ENCODE data around the gene DAAM2.

Gene DAAM2

DNA sequence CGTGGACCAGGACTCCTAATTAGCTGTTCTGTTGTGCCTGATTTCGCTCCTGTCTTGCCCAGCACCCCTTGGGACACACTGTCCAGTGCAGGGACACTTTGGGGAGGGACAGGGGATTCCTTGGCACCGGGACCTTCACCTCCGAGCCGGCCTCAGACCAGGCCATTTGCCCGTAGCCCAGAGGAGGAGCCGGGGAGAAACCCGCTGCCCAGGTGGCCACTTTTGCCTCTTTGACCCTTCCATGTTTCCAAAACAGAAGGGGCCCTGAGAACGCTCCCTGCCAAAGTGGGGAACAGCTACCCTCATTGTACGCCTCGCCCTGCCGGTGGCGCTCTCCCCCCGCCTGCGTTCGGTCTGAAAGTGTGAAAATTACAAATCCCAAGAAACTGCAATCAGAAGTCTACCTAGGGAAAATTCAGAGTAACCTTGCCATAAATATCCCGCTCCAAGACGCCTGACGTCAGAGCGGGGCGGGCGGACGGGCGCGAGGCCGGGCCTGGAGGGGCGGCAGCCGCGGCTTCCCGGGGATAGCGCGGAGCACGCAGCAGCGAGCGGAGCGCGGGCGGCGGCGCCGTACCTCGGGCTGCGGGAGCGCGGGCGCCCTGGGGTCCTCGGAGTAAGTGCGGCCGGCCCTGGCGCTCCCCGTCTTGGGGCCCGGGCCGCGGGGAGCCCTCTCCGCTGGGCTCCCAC, at the start of gene DAAM2:
TSS of gene DAAM2 (plus strand) at position 527 of the 690 bp plus-strand sequence. CDS start 63,927 bp downstream, outside the sequence.
- peak; percentile 73 for DNase-seq

DNA sequence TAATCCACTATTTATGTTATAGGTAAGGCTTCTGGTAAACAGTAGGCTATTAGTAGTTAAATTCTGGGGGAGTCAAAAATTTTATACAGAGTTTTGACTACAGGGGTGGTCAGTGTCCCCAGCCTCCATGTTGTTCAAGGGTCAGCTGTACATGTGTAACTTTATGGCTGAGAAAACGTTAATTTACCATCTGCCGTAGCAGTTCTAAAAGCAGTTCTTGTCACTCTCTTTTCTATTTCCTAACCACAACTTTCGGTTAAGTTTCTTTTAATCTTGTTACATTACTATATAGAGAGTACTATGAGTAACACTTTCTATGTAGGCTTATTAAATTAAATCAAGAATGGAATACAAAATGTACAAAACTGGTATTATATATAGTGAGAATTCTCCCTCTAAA, 45.4 kb upstream of the DAAM2 start:
- DNase-seq = no peak

DNA sequence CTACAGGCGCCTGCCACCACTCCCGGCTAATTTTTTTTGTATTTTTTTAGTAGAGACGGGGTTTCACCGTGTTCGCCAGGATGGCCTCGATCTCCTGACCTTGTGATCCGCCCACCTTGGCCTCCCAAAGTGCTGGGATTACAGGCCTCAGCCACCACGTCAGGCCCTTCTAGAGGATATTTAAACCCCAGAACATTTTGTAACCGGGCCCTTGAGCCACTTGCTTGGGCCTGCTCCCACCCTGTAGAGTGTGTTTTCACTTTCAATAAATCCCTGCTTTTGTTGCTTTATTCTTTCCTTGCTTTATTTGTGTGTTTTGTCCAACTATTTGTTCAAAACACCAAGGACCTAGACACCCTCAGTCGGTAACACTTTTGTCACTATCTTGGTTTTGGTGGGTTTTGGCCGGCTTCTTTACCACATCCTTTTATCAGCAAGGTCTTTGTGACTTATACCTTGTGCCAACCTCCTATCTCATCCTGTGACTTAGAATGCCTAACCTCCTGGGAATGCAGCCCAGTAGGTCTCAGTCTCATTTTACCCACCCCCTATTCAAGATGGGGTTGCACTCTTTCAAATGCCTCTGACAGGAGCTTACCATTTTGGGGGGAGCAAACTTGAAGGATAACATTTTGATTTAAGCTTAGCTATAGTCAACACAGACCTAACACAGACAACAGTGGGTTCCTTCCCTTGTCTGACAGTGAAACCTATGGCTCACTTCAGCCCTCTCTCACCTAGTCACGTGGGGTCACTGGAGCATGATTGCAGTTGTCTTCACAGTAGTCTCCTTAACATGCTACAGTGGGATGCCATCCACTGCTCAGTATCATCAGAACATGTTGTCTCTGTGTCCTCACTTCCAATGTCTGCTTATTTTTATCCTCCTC, 39.1 kb upstream of the DAAM2 start:
- DNase-seq = no peak

DNA sequence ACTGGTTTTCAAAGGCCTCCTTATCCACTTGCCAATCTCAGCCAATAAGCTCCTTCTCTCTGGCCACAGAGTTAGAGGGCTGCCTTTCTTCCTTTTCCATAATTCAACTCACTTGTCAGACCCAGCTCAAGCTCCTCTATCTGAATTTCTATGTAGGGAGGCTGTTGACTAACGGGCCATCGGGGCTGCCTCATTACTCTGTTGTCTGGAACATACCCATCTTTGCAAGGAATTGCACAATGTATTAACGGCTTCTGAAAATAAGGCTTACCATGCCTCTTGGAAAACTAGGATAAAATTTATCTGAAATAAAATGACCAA, 38.5 kb upstream of the DAAM2 start:
- no peak for DNase-seq

DNA sequence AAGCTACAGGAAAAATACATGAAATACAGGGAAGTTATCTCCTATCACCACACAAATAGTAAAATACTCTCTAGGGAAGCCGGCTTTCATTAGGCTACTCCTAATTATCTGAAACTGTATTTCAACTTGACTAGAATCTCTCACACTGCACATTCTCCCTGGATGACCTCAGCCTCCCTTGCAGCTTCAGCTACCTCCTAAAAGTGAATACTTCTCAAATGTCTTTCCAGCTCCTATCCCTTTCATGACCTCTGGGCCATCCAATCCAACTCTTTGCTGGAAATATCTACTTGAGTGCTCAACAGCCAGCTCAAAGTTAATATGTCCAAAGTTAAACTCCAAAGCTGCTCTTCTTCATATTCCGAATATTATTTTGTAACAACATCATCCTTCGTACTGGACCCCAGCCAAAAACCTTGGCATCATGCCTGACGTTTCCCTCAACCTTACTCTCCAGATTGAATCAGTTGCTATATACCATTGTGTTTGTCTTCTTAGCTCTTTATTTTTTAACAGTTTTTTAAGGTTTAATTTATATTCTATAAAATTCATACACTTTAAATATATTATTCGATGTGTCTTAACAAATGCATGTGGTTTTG, 37.6 kb upstream of the DAAM2 start:
- no peak for DNase-seq

DNA sequence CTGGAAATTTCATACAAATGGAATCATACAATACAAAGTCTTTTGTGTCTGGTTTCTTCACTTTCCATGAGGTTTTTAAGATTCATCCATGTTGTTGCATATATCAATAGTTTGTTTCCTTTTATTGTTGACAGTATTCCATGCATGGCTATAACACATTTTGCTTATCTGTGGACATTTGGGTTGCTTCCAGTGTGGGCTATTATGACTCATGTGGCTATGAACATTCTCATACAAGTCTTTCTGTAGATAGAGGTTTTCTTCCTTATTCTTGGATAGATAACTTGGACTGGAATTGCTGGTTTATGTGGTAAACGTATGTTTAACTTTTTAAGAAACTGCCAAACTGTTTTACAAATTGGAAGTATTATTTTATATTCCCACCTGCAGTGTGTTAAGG, 36.9 kb upstream of the DAAM2 start:
- no peak for DNase-seq

DNA sequence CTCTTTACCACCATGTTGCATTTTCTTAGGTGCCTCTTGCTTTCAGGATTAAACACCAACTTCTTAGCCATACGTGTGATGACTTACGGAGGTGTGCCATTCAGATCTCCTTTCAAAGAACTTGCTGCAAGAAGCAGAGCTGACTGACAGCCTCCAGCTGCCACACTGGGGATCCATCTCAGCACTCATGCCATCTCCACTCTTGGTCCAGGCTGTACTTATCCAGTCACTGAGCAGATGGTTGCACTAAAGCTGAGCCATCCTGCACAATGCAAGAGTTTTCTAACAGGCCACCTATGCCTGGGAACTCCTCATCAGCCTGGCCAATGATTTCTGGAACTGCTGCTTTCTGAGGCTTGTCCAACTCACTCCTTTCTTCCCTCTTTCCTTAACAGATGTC, 35.6 kb upstream of the DAAM2 start:
- DNase-seq = no peak

DNA sequence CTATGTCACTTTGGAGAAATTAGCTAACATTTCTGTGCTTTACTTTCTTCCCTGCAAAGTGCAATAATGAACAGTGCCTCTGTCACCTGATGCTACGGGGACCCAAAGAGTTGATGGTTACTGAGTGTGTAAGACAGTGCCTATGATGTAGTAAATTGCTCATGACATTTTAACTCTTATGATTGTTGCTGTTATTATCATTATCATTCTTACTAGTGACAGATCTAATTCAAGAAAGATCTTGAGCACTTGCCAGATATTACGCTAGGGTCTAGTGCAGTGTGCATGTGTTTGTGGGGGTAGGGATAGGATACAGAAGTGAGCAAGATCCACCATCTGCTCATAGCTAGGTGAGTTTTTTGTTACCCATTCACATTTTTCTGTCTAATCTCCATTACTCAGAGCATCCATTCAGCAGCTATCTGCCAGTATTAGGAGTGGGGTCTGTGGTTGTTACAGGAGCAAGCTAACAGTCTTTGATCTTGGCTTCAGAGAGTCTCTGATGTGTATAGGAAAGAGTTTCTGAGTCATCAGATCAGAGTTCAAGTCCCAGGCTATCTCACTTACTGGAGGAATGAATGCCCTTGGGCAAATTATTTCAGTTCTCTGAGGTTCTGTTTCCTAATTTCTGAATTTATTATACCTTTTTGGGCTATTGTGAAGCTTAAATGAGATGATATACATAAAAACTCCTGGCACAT, 33.1 kb upstream of the DAAM2 start:
- no peak for DNase-seq

DNA sequence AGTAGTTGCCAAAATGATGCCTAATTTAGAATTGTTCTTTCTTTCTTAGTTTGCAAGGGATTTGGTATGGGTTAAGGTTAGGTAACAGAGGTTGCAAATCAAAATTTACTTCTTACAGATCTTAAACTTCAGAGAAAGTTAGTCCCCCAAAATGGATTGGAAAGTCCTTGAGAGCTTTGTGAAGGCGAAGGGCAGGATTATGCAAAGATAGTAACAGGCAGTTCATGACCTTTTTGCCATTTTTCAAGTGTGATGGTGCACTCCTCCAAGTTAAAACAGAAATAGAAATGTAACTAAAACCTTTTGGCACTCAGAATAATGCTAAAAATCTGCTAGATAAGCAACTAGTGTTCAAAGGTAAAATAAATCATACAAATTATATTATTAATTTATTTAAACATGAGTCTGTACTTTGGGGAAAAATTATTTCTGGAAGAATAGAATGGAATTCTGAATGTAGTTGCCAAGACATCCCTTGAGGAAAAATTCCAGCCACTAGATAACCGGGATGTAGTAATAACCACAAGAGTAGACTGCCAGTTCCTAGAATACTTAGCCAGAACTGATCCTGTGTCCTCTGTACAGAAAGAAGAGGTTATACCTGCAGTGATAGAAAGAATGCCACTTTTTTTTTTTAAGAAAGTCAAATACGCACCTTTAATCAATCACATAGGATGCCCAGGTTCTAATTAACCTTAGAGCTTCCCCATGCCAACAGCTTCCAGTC, 31.8 kb upstream of the DAAM2 start:
- no peak for DNase-seq

DNA sequence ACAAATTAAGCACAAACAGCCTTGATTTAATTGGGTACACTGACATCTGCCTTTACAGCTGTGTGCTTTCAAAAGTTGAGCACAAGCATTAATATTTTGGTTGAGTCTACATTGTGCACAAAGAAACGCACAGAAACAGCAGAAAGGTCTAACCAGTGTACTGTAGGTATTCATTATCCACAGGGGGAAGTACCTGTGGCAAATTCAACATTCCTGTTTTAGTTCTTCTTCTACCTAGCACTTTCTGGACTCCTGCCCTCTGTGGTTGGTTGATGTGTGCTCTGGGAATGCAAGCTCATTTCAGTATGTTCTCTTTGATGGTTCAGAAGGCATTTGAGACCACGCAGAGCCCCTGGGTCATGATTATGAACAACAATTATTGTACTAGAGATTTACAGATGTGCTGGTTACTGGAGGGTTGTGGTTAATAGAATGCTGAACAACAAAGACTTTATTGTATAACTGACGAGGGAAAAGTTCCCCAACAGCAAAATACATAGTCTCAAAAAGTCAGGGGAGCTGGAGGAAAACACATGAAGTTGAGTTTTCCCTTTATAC, 26.6 kb upstream of the DAAM2 start:
- no peak for DNase-seq

DNA sequence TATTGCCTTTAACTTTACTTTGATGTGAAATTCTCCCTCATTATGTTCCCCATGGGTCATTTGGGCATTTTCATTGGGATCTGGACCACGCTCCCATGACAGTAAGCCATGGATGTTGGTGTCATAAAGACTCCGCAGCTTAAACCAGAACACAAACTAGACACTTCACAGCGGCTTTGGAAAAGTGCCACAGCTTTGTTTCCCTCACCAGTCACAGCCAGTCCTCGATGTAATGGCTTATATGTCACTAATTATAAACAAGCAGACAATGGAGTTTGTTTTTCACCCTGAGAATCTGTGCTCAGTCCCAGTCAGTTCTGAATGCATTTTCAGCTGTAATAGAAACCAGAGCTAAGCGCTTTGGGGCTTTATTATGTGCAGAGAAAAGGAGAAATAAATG, 23.2 kb upstream of the DAAM2 start:
- no peak for DNase-seq

DNA sequence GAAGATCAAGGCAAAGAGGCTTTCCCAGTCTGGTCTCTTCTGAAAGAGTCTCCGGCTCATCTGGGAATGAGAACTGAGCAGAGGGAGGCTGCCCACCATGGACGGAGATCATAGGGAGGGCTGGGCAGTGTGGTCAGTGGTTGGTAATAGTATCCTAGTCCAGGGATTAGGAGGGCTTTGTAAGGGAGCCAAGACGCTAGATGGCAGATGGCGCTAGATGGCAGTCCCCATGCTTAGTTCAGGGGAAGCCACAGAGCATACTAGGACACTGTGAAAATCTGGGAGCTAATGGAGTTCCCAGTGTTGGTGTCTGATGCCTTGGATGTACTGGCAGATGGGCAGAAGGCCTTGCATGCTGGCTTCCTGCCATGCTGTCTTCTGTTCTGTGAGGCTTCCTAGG, 21.7 kb upstream of the DAAM2 start:
- DNase-seq = no peak

DNA sequence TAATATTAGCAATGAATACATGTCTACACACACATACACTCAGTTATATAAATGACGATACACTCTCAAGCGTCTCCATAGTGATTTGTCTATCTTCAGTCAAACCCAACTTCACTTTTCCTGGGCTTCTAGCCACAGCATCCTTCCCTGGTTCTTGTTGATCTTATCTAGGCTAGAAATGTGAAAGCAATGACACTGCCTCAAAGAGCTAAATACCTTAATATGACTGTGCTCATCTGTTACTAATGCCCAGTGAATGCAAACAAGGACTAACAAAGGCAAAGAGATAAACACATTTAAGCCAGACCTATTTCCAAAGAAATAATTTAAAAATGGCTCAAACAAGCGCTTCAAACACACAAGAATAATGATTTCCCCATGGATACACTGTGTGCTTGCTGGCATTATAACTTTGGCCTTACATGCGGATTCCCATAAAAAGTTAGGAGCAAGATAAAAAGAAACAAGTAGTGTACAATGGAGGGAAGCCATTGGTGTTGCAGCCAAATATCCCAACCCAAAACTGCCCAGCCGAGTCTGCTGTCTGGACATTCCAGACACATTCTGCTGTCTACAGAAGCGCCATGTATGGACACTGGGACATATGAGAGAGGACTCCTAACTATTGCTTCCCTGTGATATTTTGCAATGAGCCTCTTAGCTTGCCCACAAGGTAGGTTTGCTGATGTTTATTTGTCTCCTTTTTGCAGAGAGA, 19.5 kb upstream of the DAAM2 start:
- no peak for DNase-seq

DNA sequence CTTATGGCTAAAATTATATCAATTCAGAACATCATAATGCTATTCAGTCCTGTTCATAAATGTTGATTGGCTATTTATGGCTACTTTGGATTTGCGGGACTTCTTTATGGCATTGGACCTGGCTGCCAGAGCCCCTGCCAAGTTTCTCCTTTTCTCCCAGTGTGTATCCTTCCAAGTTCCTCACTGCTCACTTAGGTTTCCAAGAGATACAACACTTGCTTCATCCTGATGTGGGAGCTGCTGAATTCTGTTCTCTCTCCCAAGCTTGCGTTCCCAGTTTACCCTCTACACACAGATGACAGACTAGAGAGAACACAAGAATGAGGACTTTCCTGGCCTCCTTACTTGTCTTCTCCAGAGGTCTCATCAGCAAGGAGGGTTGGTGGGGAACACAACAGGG, 18.4 kb upstream of the DAAM2 start:
- no peak for DNase-seq

DNA sequence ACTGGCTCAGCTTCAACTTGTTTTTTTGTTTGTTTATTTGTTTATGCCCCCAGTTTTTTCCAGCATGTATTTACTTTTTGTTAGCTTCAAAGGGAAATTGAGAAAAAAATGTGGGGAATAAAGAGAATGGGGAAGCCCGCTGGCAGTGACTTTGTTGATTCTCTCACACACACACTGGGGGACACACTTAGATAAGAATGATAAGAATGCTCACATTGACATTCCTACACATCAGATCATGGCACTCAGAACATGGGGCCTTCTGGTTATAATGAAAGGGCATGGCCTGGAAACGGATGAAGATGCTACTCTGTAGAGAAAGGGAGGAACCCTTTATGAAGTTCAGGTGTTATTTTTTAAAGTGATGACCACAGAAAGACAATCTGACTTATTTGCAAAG, 15.6 kb upstream of the DAAM2 start:
- DNase-seq = no peak

DNA sequence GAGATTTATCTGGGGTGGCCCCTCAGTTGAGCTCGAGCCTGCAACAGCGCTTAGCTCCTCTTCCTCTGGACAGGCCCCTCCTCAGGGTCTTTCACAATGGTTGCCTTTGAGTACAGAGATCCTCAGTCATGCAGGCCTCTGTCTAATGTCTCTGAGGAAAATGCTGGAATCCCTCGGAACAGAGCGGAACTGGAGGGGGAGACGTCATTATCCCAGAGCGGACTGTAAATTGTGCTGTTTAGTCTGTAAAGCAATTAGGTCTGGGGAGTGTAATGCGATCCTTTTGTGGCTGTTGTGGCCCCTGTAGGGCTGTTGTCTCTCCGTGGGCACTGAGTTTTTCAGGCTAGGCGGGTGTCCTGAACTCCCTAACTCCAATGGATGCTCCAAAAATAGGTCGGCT, 15.0 kb upstream of the DAAM2 start:
- peak; percentile 30 for DNase-seq

DNA sequence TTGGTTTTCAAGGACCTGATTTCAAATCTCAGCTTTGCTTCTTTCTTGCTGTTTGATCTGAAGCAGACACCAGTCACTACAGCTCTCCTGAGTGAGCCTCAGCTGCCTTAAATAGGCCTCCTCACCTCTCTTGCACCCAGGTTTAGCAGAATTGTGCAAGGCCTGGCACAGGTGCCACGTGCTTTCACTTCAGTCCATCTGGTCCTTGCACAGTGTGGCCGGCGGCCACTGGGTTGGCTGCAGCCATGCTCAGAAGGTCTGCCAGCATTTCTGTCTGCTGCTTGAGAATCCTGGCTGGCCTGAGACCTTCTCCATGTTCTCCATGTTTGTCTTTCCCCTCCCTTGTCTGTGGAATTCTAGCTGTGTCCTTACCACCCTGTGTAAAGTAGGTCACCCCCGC, 14.5 kb upstream of the DAAM2 start:
- DNase-seq = no peak

DNA sequence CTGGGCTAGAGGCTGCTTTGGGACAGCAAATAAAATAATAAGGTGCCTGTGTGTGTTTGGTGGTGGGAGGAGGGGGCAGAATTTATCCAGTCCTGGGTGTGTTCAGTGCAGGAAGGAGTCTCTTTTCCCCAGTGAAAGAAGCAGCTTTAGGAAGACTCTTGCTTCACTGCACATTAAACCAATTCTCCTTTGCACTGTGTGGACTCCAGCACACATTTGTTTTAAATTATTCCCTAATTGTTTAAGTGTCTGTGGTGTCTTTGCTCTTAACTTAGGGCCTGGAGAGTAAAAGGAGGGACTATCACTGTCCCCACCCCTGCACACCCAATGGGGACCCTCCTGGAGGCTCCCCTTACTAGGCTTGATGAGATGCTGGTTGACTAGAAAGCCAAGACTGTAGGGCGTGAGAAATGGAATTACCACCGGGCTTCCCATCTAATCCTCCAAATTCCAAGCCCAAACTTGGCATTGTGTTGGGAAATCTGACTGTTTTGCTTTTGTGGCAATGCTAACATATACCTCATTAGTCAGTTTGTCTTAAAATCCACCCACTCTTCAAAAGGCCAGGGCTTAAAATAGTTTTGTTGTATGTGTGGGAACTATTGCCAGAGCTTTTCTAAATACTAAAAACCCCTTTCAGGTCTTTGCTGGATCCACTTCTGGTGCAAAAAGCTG, 13.5 kb upstream of the DAAM2 start:
- no peak for DNase-seq

DNA sequence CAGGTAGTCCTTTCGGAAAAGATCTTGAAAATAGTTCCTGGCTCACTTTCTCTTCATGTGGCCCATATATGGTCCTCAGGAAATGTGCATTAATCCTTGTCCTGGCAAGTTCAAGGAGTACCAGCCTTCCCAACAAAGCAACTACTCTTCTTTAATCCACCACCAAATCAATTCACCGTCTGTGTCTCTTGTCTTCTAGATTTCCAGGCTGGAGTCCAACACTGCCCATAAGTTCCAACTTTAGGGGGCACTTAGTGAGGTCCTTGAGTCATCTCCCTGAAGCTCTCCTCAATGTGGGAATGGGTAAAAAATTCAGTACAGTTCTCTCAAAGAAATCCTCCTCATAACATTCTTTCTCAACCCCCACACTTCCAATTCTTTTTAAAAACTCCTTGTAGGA, 6.9 kb upstream of the DAAM2 start:
- no peak for DNase-seq

DNA sequence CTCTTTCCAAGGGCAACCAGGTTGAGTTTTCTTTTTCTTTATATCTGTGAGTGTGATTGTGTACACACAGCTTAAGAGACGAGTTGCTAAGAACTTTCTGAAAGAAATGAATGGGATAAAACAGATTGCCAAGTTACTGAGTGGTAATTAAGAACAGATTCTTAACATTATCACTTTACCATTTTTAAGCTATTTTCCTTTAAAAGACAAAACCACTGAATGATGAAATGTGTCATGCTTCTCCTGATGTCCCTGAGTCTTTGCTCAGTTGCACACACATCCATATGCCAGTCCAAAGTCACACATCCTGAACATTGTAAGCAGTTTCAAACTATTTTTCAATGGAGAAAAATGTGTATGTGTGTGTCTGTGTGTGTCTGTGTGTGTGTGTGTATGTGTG, 5.5 kb upstream of the DAAM2 start:
- DNase-seq = no peak

DNA sequence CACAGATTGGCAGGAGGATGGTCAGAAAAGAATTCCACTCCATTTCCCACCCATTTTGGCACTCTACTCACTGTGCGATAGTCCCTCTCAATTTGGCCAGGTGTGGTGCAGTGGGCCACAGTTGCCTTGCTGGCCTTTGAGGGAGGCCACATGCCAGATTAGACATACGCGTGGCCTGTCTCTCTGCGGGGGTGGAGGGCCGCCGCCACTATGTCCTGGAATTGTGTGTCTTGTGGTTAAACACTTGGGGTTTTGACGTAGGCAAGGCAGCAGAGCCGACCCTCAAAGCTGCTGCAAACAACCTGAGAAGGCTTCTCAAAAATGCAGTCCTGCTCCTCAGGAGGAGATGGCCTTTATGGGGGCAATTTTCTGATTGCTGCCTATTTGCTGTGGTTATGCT, 4.9 kb upstream of the DAAM2 start:
- no peak for DNase-seq
